IMR-90 (cell line): ENCODE results near the gene MPV17. TPM values are rescaled to one million over a fixed set of nuclear protein-coding genes. Genes with fewer than 3 reads are reported as not detected.
A peak's percentile ranks its signal among the peaks of the same experiment; 100 is the strongest.

Experiments used
- ATAC-seq: fragments of 200-7000 bp; cut with Tn5 transposase; 2 replicates; pipeline ENCODE4 v1.9.1; 2020; ENCODE audit warnings: low read depth, mild to moderate bottlenecking, moderate library complexity
- BruUV-seq: library from RNA; stranded (reverse); fragments of 400-500 nt; replicated peaks from 2 replicates; lab custom pipeline; 2021; lab: Mats Ljungman, UMichigan
- CTCF ChIA-PET: fragments of 300-600 bp; formaldehyde crosslinking; extraction: SDS; loops from one replicate; lab custom pipeline; 2021; ENCODE audit warnings: antibody characterized with exemption; lab: Yijun Ruan, JAX
- POLR2A ChIA-PET: fragments of 300-600 bp; sonication (Branson Sonifier 250); formaldehyde crosslinking; loops from one replicate; lab custom pipeline; 2022; ENCODE audit warnings: antibody characterized with exemption; ENCODE audit not compliant: unreplicated experiment; lab: Charles Lee
- DNase-seq: peaks from one replicate; pipeline ENCODE4 v3.0.0; 2013
- H2AFZ ChIP-seq: replicated peaks from 2 replicates; pipeline ENCODE3; 2013; ENCODE audit warnings: low read length, mild to moderate bottlenecking; ENCODE audit not compliant: poor library complexity
- H2AK5ac ChIP-seq: 2 replicates; pipeline ENCODE4 v1.6.1; 2013; ENCODE audit warnings: low read depth, low read length, inconsistent platforms
- H2AK9ac ChIP-seq: replicated peaks from 2 replicates; pipeline ENCODE3; 2013; ENCODE audit warnings: mild to moderate bottlenecking, low read depth, low read length, moderate library complexity; ENCODE audit not compliant: poor library complexity
- H2BK120ac ChIP-seq: 2 replicates; pipeline ENCODE4 v1.6.1; 2013; ENCODE audit warnings: low read depth, low read length, inconsistent platforms
- H2BK15ac ChIP-seq: 3 replicates; pipeline ENCODE4 v1.6.1; 2013; ENCODE audit warnings: low read depth, low read length, inconsistent platforms
- H2BK20ac ChIP-seq: 2 replicates; pipeline ENCODE4 v1.6.1; 2013; ENCODE audit warnings: low read depth, mild to moderate bottlenecking, inconsistent platforms, low read length, moderate library complexity
- H2BK5ac ChIP-seq: 2 replicates; pipeline ENCODE4 v1.6.1; 2013; ENCODE audit warnings: mild to moderate bottlenecking, low read depth, low read length, inconsistent platforms; ENCODE audit not compliant: poor library complexity, severe bottlenecking
- H3K14ac ChIP-seq: replicated peaks from 2 replicates; pipeline ENCODE4 v1.6.1; 2013; ENCODE audit warnings: low read depth, low read length, inconsistent platforms
- H3K18ac ChIP-seq: 2 replicates; pipeline ENCODE4 v1.6.1; 2013; ENCODE audit warnings: low read depth, low read length, control low read depth
- H3K23ac ChIP-seq: 2 replicates; pipeline ENCODE4 v1.6.1; 2013; ENCODE audit warnings: low read depth, low read length, inconsistent platforms
- H3K27ac ChIP-seq: 2 replicates; pipeline ENCODE4 v1.5.1; 2013; ENCODE audit warnings: mild to moderate bottlenecking, control low read depth, low read length; ENCODE audit not compliant: insufficient read depth
- H3K27me3 ChIP-seq: 2 replicates; pipeline ENCODE4 v1.6.1; 2013; ENCODE audit warnings: low read length; ENCODE audit not compliant: control insufficient read depth, insufficient read depth
- H3K36me3 ChIP-seq: 2 replicates; pipeline ENCODE4 v1.6.1; 2013; ENCODE audit warnings: low read length, mixed read lengths; ENCODE audit not compliant: control insufficient read depth, insufficient read depth
- H3K4ac ChIP-seq: 2 replicates; pipeline ENCODE4 v1.6.1; 2013; ENCODE audit warnings: low read depth, low read length, inconsistent platforms
- H3K4me1 ChIP-seq: 2 replicates; pipeline ENCODE4 v1.6.1; 2013; ENCODE audit warnings: low read length, mixed read lengths; ENCODE audit not compliant: control insufficient read depth, insufficient read depth
- H3K4me2 ChIP-seq: 2 replicates; pipeline ENCODE4 v1.6.1; 2013; ENCODE audit warnings: low read depth, mild to moderate bottlenecking, control low read depth, low read length, moderate library complexity
- H3K4me3 ChIP-seq: 2 replicates; pipeline ENCODE4 v1.5.1; 2013; ENCODE audit warnings: low read depth, mild to moderate bottlenecking, control low read depth, low read length, moderate library complexity; ENCODE audit not compliant: insufficient read depth
- H3K56ac ChIP-seq: 2 replicates; pipeline ENCODE4 v1.6.1; 2013; ENCODE audit warnings: low read length, inconsistent platforms; ENCODE audit not compliant: insufficient read depth; ENCODE audit errors: extremely low read depth
- H3K79me1 ChIP-seq, 2 experiments: 2 replicates each; pipeline ENCODE4 v1.6.1; 2013; ENCODE audit warnings: low read length in 2 of 2, inconsistent platforms in 1 of 2, low read depth in 1 of 2
- H3K9ac ChIP-seq: 2 replicates; pipeline ENCODE4 v1.6.1; 2013; ENCODE audit warnings: low read depth, low read length, control low read depth
- H3K9me1 ChIP-seq: 2 replicates; pipeline ENCODE4 v1.6.1; 2013; ENCODE audit warnings: low read length, inconsistent platforms; ENCODE audit not compliant: insufficient read depth
- H3K9me3 ChIP-seq: 2 replicates; pipeline ENCODE4 v1.6.1; 2013; ENCODE audit warnings: low read length; ENCODE audit not compliant: control insufficient read depth, insufficient read depth
- H4K20me1 ChIP-seq: 2 replicates; pipeline ENCODE4 v1.6.1; 2013; ENCODE audit warnings: low read length, inconsistent platforms; ENCODE audit not compliant: insufficient read depth
- H4K5ac ChIP-seq: 2 replicates; pipeline ENCODE4 v1.6.1; 2013; ENCODE audit warnings: mild to moderate bottlenecking, low read depth, low read length, control low read depth
- H4K8ac ChIP-seq, 2 experiments: 2 replicates each; pipeline ENCODE4 v1.6.1; 2013; ENCODE audit warnings: low read depth in 2 of 2, low read length in 2 of 2, control low read depth in 1 of 2, inconsistent platforms in 1 of 2
- H4K91ac ChIP-seq: 2 replicates; pipeline ENCODE4 v1.6.1; 2013; ENCODE audit warnings: low read depth, low read length, inconsistent platforms; ENCODE audit not compliant: insufficient read depth
- MAFK ChIP-seq: IDR thresholded peaks from 2 replicates; pipeline ENCODE4 v1.6.1; 2012; ENCODE audit warnings: low read depth, low read length, improper control_type of control experiment
- MXI1 ChIP-seq: IDR thresholded peaks from 2 replicates; pipeline ENCODE4 v1.6.1; 2012; ENCODE audit warnings: low read depth, mild to moderate bottlenecking, low read length, moderate library complexity, borderline replicate concordance
- WGBS, 2 experiments: methylation state at CpG; one replicate each; pipeline versions ENCODE4 v1.1.5 to v1.1.7; 2013; ENCODE audit warnings: missing lambda C conversion rate in 2 of 2; ENCODE audit not compliant: insufficient read length in 1 of 2; ENCODE audit errors: extremely low coverage in 2 of 2; 5-methylcytosine and 5-hydroxymethylcytosine counted together
- dilution Hi-C: fragments of 300-500 bp; cut with HindIII; formaldehyde crosslinking; loops from one replicate; pipeline ENCODE4 v1.14.3; 2018; ENCODE audit warnings: low sequenced_read_pairs; ENCODE audit not compliant: unreplicated experiment
- in situ Hi-C: fragments of 300-500 bp; cut with MboI; formaldehyde crosslinking; loops from 3 replicates; pipeline ENCODE4 v1.14.3; 2019; ENCODE audit warnings: low sequenced_read_pairs, inconsistent platforms, mixed read lengths
- intact Hi-C: fragments of 100-400 bp; cut with micrococcal nuclease; formaldehyde crosslinking; loops from 2 replicates; pipeline ENCODE4 v1.10.0; 2022
- polyA plus RNA-seq, 3 experiments: library from polyadenylated mRNA; depleted of rRNA; stranded (reverse); fragments of >200 nt; gene quantifications; 2 replicates each; pipeline ENCODE4 v1.2.3, GENCODE V29; 2012; ENCODE audit warnings: low replicate concordance in 1 of 3
- total RNA-seq: library from RNA; depleted of rRNA; stranded (reverse); fragments of >200 nt; gene quantifications from 2 replicates; pipeline ENCODE4 v1.2.3, GENCODE V29; 2012

MPV17 gene
- total and polyA plus RNA-seq, 2 of the 4 experiments (the other 2 are of a cell fraction): 70.4 to 160 TPM

- Histone ChIP-seq H2AK9ac (no peak overlapping the region), H4K20me1 (peaks cover 8% of the 10 kb centered on the region), H4K8ac (no peak overlapping the region), H3K56ac (no peak overlapping the region), H3K18ac (no peak overlapping the region), H3K4ac (no peak overlapping the region), H3K9me3 (no peaks in the 10 kb centered on the region), H3K14ac (no peak overlapping the region), H3K4me3 (no peak overlapping the region), H2AK5ac (no peak overlapping the region), H2BK5ac (no peak overlapping the region), H3K9ac (no peak overlapping the region), H2BK120ac (no peak overlapping the region), H3K4me1 (peaks cover 3% of the 10 kb centered on the region), H3K79me1 (peaks cover 27 to 59% of the 10 kb centered on the region in 2 experiments), H3K4me2 (no peak overlapping the region), H2BK20ac (no peak overlapping the region), H4K5ac (no peak overlapping the region), H2BK15ac (no peak overlapping the region), H3K27me3 (no peaks in the 10 kb centered on the region), H3K36me3 (no peaks in the 10 kb centered on the region), H2AFZ (no peak overlapping the region), H3K9me1 (no peaks in the 10 kb centered on the region), H3K23ac (no peak overlapping the region), H4K91ac (no peak overlapping the region), H3K27ac (no peak overlapping the region)
- dilution Hi-C loops: no loop called here
- no peak for DNase-seq
- CTCF ChIA-PET: interaction anchor here (0.5 kb wide), 1 partner anchor 53 kb away, joined by 3 read pairs; no protein-coding TSS in a partner anchor
- in situ Hi-C loops: no loop called here
- BruUV-seq: no TSS peak
- intact Hi-C loops: no loop called here
- TF ChIP-seq MAFK: peak; percentile 12; the same call in 1 of the 2 replicates
- no peak for TF ChIP-seq MXI1
- POLR2A ChIA-PET: no interaction called here
- WGBS, 2 experiments: 90% methylated on average over 2 of the region's 7 CpGs; no CpG with 5 or more reads in 1 of the 2 experiments
- no peak for ATAC-seq
Measured at GRCh38 chr2:27350106-27350693, 27.3 kb upstream of the MPV17 start.
